Prostate gland (tissue), 2 donors: ENCODE measurements around the gene ACER3. TPM values are rescaled to one million over a fixed set of nuclear protein-coding genes. Genes with fewer than 3 reads are reported as not detected.
A peak's percentile ranks its signal among the peaks of the same experiment; 100 is the strongest.

ENCODE experiments used
- DNase-seq: peaks from one replicate; pipeline ENCODE4 v3.0.0-alpha.2; 2019; ENCODE audit warnings: low spot score
- H3K27ac ChIP-seq, 2 donors: fragments of 200-600 bp; sonication (generic); 2 replicates each; pipeline ENCODE4 v1.5.1; 2017 to 2019
- H3K27me3 ChIP-seq: fragments of 200-600 bp; sonication (generic); replicated peaks from 2 replicates; pipeline ENCODE4 v1.5.1; 2019; ENCODE audit not compliant: insufficient read depth
- H3K36me3 ChIP-seq, 2 donors: fragments of 200-600 bp; sonication (generic); 1 replicate in 1 of 2; 2 replicates in 1 of 2; pipeline versions ENCODE4 v1.5.1 to v1.8.1; 2017 to 2019
- H3K4me1 ChIP-seq: fragments of 200-600 bp; sonication (generic); replicated peaks from 2 replicates; pipeline ENCODE4 v1.5.1; 2019
- H3K4me3 ChIP-seq, 2 donors: fragments of 200-600 bp; sonication (generic); 2 replicates each; pipeline ENCODE4 v1.5.1; 2017 to 2019
- H3K9me3 ChIP-seq: fragments of 200-600 bp; sonication (generic); 2 replicates; pipeline ENCODE4 v1.5.1; 2017
- POLR2A ChIP-seq: fragments of 450-650 bp; IDR thresholded peaks from one replicate; pipeline ENCODE4 v1.6.1; 2016; ENCODE audit warnings: antibody characterized with exemption, mild to moderate bottlenecking
- POLR2AphosphoS5 ChIP-seq: sonication (generic); formaldehyde crosslinking; IDR thresholded peaks from one replicate; pipeline ENCODE4 v1.6.1; 2017; ENCODE audit warnings: antibody characterized with exemption
- WGBS: methylation state at CpG from one replicate; pipeline ENCODE4 v1.1.5; 2018; 5-methylcytosine and 5-hydroxymethylcytosine counted together
- intact Hi-C: fragments of 100-400 bp; cut with DNase I; formaldehyde crosslinking; loops from one replicate; pipeline ENCODE4 v1.14.2; 2022
- total RNA-seq, 2 donors: library from RNA; depleted of rRNA; stranded (reverse); fragments of >200 nt; gene quantifications; one replicate each; pipeline ENCODE4 v1.1.0, GENCODE V29; 2016
- TF ChIP-seq, protein P1 (sequence below), 4 experiments: fragments of 200-600 bp in 2 of 4; fragments of 450-650 bp in 2 of 4; sonication (generic) in 2 of 4; IDR thresholded peaks; 1 replicate in 3 of 4; 2 replicates in 1 of 4; pipeline ENCODE4 v1.5.1; 2016 to 2019; ENCODE audit warnings: antibody characterized with exemption in 4 of 4, mild to moderate bottlenecking in 2 of 4, moderate library complexity in 2 of 4

The ACER3 gene
- total RNA-seq, 2 donors from 2014 or later = 11.3 to 11.9 TPM

DNA sequence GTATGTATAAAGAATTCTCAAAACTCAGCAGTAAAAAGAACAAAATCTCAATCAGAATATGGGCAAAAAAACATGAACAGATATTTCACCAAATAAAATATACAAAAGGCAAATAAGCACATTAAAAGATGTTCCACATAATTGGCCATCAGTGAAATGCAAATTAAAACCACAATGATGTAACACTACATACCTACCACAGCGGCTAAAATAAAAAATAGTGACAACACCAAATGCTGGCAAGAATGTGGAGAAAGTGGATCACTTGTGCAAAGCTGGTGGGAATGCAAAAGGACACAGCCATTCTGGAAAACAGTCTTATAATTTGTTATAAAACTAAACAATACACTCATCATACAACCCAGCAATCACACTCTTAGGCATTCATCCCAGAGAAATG is 38.3 kb upstream of the ACER3 start:
- Histone ChIP-seq H3K36me3 (no peaks in the 10 kb centered on the region), H3K9me3 (no peaks in the 10 kb centered on the region), H3K4me3 (no peak overlapping the region), H3K27ac (no peak overlapping the region), H3K4me1 (no peaks in the 10 kb centered on the region), H3K27me3 (no peaks in the 10 kb centered on the region)
- 87% methylated on average over 1 of the region's 1 CpG for WGBS
- DNase-seq = no peak
- TF ChIP-seq, protein P1, sequence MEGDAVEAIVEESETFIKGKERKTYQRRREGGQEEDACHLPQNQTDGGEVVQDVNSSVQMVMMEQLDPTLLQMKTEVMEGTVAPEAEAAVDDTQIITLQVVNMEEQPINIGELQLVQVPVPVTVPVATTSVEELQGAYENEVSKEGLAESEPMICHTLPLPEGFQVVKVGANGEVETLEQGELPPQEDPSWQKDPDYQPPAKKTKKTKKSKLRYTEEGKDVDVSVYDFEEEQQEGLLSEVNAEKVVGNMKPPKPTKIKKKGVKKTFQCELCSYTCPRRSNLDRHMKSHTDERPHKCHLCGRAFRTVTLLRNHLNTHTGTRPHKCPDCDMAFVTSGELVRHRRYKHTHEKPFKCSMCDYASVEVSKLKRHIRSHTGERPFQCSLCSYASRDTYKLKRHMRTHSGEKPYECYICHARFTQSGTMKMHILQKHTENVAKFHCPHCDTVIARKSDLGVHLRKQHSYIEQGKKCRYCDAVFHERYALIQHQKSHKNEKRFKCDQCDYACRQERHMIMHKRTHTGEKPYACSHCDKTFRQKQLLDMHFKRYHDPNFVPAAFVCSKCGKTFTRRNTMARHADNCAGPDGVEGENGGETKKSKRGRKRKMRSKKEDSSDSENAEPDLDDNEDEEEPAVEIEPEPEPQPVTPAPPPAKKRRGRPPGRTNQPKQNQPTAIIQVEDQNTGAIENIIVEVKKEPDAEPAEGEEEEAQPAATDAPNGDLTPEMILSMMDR (IDR thresholded peaks at IDR 0.05) = no peak
- TF ChIP-seq POLR2AphosphoS5 (no peak), POLR2A (no peak)
- intact Hi-C loops = no loop called here

GRCh38 chr11:76823481-76824028 is 37.2 kb upstream of the ACER3 start:
- H3K4me1 ChIP-seq = no peaks in the 10 kb centered on the region
- intact Hi-C loops = no loop called here
- no peaks in the 10 kb centered on the region for H3K9me3 ChIP-seq
- no peak overlapping the region for H3K27ac ChIP-seq
- DNase-seq = no peak
- WGBS = 59% methylated on average over 9 of the region's 9 CpGs
- H3K36me3 ChIP-seq = no peaks in the 10 kb centered on the region
- H3K27me3 ChIP-seq = no peaks in the 10 kb centered on the region
- TF ChIP-seq POLR2A (no peak), POLR2AphosphoS5 (peak; percentile 11)
- TF ChIP-seq, protein P1 (IDR thresholded peaks at IDR 0.05) = no peak
- no peak overlapping the region for H3K4me3 ChIP-seq

DNA sequence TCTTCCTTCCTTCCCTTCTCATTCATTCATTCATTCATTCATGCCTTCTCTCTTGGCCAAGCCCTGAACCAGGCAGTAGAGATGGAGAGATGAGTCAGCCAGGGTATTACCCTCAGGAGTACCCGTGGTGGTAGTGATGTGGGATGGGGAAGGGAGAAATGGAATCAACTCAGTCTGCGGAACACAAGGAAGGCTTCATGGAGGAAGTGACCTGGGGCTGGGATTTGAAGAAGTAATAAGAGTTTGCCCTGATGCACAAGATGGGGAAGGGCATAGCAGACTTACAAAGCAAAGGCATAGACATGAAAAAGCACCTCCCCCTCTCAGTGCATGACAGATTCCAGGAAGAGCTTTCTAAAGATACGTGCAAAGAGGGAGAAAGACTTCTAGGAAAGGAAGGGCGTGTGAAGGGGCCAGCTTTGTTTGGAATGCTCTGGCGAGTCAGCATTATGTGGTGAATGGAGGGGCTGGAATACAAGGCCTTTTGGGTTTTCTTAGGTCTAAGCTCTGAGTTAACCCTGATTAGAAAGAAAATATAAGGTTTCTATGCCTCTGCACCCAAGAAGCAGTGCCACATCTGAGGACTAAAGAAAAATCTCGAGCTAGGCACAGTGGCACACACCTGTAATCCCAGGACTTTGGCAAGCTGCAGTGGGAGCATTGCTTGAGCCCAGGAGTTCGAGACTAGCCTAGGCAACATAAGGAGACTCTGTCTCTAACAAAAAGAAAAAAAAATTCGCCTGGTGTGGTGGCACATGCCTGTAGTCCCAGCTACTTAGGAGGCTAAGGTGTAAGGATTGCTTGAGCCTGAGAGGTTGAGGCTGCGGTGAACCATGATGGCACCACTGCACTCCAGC is 36.4 kb upstream of the ACER3 start:
- Histone ChIP-seq H3K27ac (no peak overlapping the region), H3K36me3 (no peaks in the 10 kb centered on the region), H3K4me3 (no peak overlapping the region), H3K9me3 (no peaks in the 10 kb centered on the region), H3K27me3 (no peaks in the 10 kb centered on the region), H3K4me1 (no peaks in the 10 kb centered on the region)
- WGBS = 58% methylated on average over 9 of the region's 9 CpGs
- intact Hi-C loops = no loop called here
- TF ChIP-seq, protein P1 (IDR thresholded peaks at IDR 0.05) = no peak
- TF ChIP-seq POLR2AphosphoS5 (no peak), POLR2A (no peak)
- no peak for DNase-seq

- peak; percentile 82 for DNase-seq
- TF ChIP-seq POLR2A (no peak), POLR2AphosphoS5 (peak; percentile 78)
- TF ChIP-seq, protein P1 (IDR thresholded peaks at IDR 0.05) = no peak
- Histone ChIP-seq H3K27me3 (no peaks in the 10 kb centered on the region), H3K9me3 (no peaks in the 10 kb centered on the region), H3K4me3 (no peak overlapping the region), H3K4me1 (no peaks in the 10 kb centered on the region), H3K36me3 (no peaks in the 10 kb centered on the region), H3K27ac (peak overlapping the region in 1 of 2 donors; percentile 54)
- WGBS = 55% methylated on average over 5 of the region's 5 CpGs
- intact Hi-C loops = no loop called here
Measured at GRCh38 chr11:76824980-76825725, 35.6 kb upstream of the ACER3 start.
